Prostate gland (tissue), 2 donors: ENCODE results near the gene NNT. TPM values are rescaled to one million over a fixed set of nuclear protein-coding genes. Genes with fewer than 3 reads are reported as not detected.
"Not testable (repeated sequence)": the region's sequence is repeated elsewhere in the genome, so short reads cannot be mapped to it uniquely, and the experiment has no call there.

Experiments
- DNase-seq: peaks from one replicate; pipeline ENCODE4 v3.0.0-alpha.2; 2019; ENCODE audit warnings: low spot score
- H3K27ac ChIP-seq, 2 donors: fragments of 200-600 bp; sonication (generic); 2 replicates each; pipeline ENCODE4 v1.5.1; 2017 to 2019
- H3K27me3 ChIP-seq: fragments of 200-600 bp; sonication (generic); replicated peaks from 2 replicates; pipeline ENCODE4 v1.5.1; 2019; ENCODE audit not compliant: insufficient read depth
- H3K36me3 ChIP-seq, 2 donors: fragments of 200-600 bp; sonication (generic); 1 replicate in 1 of 2; 2 replicates in 1 of 2; pipeline versions ENCODE4 v1.5.1 to v1.8.1; 2017 to 2019
- H3K4me1 ChIP-seq: fragments of 200-600 bp; sonication (generic); replicated peaks from 2 replicates; pipeline ENCODE4 v1.5.1; 2019
- H3K4me3 ChIP-seq, 2 donors: fragments of 200-600 bp; sonication (generic); 2 replicates each; pipeline ENCODE4 v1.5.1; 2017 to 2019
- H3K9me3 ChIP-seq: fragments of 200-600 bp; sonication (generic); 2 replicates; pipeline ENCODE4 v1.5.1; 2017
- POLR2A ChIP-seq: fragments of 450-650 bp; IDR thresholded peaks from one replicate; pipeline ENCODE4 v1.6.1; 2016; ENCODE audit warnings: antibody characterized with exemption, mild to moderate bottlenecking
- POLR2AphosphoS5 ChIP-seq: sonication (generic); formaldehyde crosslinking; IDR thresholded peaks from one replicate; pipeline ENCODE4 v1.6.1; 2017; ENCODE audit warnings: antibody characterized with exemption
- WGBS: methylation state at CpG from one replicate; pipeline ENCODE4 v1.1.5; 2018; 5-methylcytosine and 5-hydroxymethylcytosine counted together
- intact Hi-C: fragments of 100-400 bp; cut with DNase I; formaldehyde crosslinking; loops from one replicate; pipeline ENCODE4 v1.14.2; 2022
- total RNA-seq, 2 donors: library from RNA; depleted of rRNA; stranded (reverse); fragments of >200 nt; gene quantifications; one replicate each; pipeline ENCODE4 v1.1.0, GENCODE V29; 2016
- TF ChIP-seq, protein P1 (sequence below), 4 experiments: fragments of 200-600 bp in 2 of 4; fragments of 450-650 bp in 2 of 4; sonication (generic) in 2 of 4; IDR thresholded peaks; 1 replicate in 3 of 4; 2 replicates in 1 of 4; pipeline ENCODE4 v1.5.1; 2016 to 2019; ENCODE audit warnings: antibody characterized with exemption in 4 of 4, mild to moderate bottlenecking in 2 of 4, moderate library complexity in 2 of 4

Gene NNT
- total RNA-seq, 2 donors from 2014 or later, result 30.6 to 31.4 TPM

DNA sequence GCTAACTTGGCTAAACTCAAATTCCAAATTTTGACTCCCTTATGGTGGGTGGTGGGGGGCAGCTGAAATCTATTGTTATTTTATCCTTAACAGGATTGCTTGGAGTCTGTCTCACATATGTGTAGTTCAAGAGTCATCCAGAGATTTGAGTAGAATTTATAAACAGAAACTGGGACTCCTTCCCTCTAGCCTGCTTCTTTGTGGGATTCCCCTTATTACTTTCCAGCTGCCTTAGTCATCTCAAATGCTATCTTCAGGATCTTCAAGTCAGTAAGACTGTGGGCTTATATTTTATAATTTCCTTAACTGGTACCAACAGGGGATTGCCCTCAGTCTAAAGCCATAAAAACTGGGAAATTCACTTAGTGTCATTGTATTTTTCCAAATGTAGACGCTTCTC, 55.5 kb downstream of the NNT start:
- WGBS, result 56% methylated on average over 1 of the region's 1 CpG
- no peak overlapping the region for H3K4me3 ChIP-seq
- intact Hi-C loops, result no loop called here
- no peaks in the 10 kb centered on the region for H3K27me3 ChIP-seq
- H3K27ac ChIP-seq, result no peak overlapping the region
- DNase-seq, result no peak
- TF ChIP-seq POLR2AphosphoS5 (no peak), POLR2A (no peak)
- TF ChIP-seq, protein P1, sequence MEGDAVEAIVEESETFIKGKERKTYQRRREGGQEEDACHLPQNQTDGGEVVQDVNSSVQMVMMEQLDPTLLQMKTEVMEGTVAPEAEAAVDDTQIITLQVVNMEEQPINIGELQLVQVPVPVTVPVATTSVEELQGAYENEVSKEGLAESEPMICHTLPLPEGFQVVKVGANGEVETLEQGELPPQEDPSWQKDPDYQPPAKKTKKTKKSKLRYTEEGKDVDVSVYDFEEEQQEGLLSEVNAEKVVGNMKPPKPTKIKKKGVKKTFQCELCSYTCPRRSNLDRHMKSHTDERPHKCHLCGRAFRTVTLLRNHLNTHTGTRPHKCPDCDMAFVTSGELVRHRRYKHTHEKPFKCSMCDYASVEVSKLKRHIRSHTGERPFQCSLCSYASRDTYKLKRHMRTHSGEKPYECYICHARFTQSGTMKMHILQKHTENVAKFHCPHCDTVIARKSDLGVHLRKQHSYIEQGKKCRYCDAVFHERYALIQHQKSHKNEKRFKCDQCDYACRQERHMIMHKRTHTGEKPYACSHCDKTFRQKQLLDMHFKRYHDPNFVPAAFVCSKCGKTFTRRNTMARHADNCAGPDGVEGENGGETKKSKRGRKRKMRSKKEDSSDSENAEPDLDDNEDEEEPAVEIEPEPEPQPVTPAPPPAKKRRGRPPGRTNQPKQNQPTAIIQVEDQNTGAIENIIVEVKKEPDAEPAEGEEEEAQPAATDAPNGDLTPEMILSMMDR (IDR thresholded peaks at IDR 0.05), result no peak
- H3K36me3 ChIP-seq, result no peaks in the 10 kb centered on the region
- H3K4me1 ChIP-seq, result no peaks in the 10 kb centered on the region
- H3K9me3 ChIP-seq, result no peaks in the 10 kb centered on the region

DNA sequence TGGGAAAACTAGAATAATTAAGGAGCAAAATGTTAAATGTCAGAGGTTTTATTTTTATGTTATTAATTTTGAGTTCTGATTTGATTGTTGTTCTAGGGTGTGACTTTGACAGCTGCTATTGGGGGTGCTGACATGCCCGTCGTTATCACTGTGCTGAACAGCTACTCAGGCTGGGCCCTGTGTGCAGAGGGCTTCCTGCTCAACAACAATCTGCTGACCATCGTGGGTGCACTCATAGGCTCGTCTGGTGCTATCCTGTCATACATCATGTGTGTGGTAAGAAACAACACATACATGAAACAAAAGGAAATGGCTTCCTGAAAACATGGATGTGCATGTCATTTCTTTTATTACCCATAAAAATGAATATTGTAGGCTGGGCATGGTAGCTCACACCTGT, 56.1 kb downstream of the NNT start:
- 80% methylated on average over 4 of the region's 4 CpGs for WGBS
- Histone ChIP-seq H3K4me3 (no peak overlapping the region), H3K36me3 (no peaks in the 10 kb centered on the region), H3K27me3 (no peaks in the 10 kb centered on the region), H3K4me1 (peaks cover 4% of the 10 kb centered on the region), H3K27ac (no peak overlapping the region), H3K9me3 (no peaks in the 10 kb centered on the region)
- TF ChIP-seq, protein P1 (IDR thresholded peaks at IDR 0.05), result no peak
- TF ChIP-seq POLR2A, result no peak
- no peak for TF ChIP-seq POLR2AphosphoS5
- no peak for DNase-seq
- intact Hi-C loops, result no loop called here

DNA sequence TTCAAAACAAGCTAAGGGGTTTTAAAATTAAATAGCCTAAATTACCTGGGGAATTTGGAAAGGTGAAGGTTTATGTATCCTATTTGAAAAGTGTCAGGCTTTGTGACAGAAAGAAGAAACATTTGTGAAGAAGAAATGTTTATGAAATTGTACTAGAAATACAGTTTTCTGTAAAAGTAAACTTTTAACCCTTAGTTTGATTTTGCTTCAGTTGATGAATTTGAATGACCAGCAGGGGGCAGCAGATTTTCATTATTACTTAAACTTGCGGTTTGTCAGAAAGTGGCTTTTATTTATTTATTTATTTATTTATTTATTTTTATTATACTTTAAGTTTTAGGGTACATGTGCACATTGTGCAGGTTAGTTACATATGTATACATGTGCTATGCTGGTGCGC, 58.1 kb downstream of the NNT start:
- Histone ChIP-seq H3K36me3 (no peaks in the 10 kb centered on the region), H3K27ac (no peak overlapping the region), H3K9me3 (no peaks in the 10 kb centered on the region), H3K27me3 (no peaks in the 10 kb centered on the region), H3K4me1 (peaks cover 5% of the 10 kb centered on the region), H3K4me3 (no peak overlapping the region)
- intact Hi-C loops, result no loop called here
- TF ChIP-seq POLR2A, result no peak
- TF ChIP-seq, protein P1 (IDR thresholded peaks at IDR 0.05), result peak in 3 of 4 experiments; percentile 43 to 62 (median 50)
- 74% methylated on average over 2 of the region's 2 CpGs for WGBS
- DNase-seq, result peak; percentile 20

DNA sequence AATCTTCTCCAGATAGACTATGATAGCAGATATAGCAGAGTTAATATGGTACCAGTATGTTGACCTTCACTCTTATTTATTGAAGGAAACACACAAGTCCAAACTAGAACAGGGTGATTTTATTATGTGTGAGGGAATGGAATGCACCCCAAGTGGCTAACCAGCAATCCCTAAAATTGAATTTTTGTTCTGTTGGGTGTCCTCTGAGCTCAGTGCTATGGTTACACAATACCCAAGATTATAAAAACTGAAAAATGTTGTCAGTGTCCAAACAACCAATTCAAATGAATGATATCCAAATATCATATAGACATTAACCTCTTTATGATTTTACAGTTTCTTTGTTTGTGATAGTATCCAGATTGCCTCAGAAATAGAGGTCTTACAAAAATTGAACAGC, 60.9 kb downstream of the NNT start:
- H3K9me3 ChIP-seq, result no peaks in the 10 kb centered on the region
- H3K36me3 ChIP-seq, result no peaks in the 10 kb centered on the region
- DNase-seq, result no peak
- intact Hi-C loops, result no loop called here
- TF ChIP-seq POLR2A (no peak), POLR2AphosphoS5 (no peak)
- TF ChIP-seq, protein P1 (IDR thresholded peaks at IDR 0.05), result no peak
- peaks cover 5% of the 10 kb centered on the region for H3K4me1 ChIP-seq
- H3K27ac ChIP-seq, result no peak overlapping the region
- no peak overlapping the region for H3K4me3 ChIP-seq
- H3K27me3 ChIP-seq, result no peaks in the 10 kb centered on the region

DNA sequence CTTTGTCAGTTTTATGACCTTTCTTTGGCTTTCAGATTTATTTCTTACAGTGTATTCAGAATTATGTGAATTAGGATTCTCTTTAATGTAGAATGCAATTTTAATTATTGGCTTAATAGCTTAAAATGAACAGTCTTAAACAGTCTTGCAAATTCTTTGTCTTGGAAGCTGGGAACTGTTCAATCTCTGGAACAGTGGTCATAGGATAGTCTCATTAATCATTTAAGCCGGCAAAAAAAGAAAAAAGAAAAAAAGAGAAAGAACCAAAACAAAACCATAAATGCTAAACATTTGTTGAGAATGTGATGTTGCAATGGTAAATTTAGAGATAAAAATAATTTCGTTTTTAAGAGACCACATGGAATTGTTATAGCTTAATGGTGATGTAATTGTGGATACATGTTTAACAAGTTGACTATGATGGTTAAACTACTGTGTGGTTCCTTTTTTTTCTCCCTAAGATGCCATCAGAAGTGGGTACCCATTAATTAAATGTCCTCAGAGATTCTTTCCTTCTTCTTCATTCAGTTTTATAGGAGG, 61.6 kb downstream of the NNT start:
- no peak overlapping the region for H3K4me3 ChIP-seq
- H3K36me3 ChIP-seq, result no peaks in the 10 kb centered on the region
- no peaks in the 10 kb centered on the region for H3K9me3 ChIP-seq
- intact Hi-C loops, result no loop called here
- H3K27ac ChIP-seq, result no peak overlapping the region
- peaks cover 5% of the 10 kb centered on the region for H3K4me1 ChIP-seq
- WGBS, result 27% methylated on average over 2 of the region's 2 CpGs
- DNase-seq, result no peak
- H3K27me3 ChIP-seq, result no peaks in the 10 kb centered on the region
- TF ChIP-seq POLR2A, result no peak
- no peak for TF ChIP-seq POLR2AphosphoS5
- TF ChIP-seq, protein P1 (IDR thresholded peaks at IDR 0.05), result no peak

DNA sequence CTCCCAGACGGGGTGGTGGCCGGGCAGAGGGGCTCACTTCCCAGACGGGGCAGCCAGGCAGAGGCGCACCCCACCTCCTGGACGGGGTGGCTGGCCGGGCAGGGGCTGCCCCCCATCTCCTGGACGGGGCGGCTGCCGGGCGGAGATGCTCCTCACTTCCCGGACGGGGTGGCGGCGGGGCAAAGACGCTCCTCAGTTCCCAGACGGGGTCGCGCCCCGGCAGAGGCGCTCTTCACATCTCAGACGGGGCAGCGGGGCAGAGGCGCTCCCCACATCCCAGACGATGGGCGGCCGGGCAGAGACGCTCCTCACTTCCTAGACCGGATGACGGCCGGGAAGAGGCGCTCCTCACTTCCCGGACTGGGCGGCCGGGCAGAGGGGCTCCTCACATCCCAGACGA, 62.8 kb downstream of the NNT start:
- H3K4me3 ChIP-seq, H3K9me3 ChIP-seq, intact Hi-C loops, DNase-seq, H3K27me3 ChIP-seq, H3K27ac ChIP-seq, H3K36me3 ChIP-seq, H3K4me1 ChIP-seq: not testable (repeated sequence)
- 94% methylated on average over 27 of the region's 35 CpGs for WGBS

DNA sequence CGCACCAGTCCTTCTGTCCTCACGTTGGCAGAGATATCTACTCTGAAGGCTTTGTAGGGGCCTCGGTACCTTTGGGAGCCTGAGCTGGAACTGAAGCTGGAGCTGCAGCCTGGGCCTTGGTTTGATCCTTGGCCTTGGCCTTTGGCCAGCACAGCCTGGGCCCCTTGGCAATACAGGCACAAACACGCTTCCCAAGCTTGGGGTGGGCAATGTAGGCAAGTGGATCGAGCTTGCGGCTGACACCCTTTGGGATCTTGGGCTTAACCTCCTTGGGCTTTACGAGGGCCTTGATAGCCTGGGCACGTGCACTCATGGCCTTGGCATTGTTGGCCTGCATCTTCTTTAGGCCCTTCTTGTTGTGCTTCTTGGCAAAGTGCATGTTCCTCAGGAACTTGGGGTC, 63.7 kb downstream of the NNT start:
- H3K9me3 ChIP-seq, H3K4me1 ChIP-seq, DNase-seq, H3K36me3 ChIP-seq, intact Hi-C loops, H3K27me3 ChIP-seq, H3K27ac ChIP-seq, H3K4me3 ChIP-seq: not testable (repeated sequence)
- WGBS, result 95% methylated on average over 6 of the region's 8 CpGs

DNA sequence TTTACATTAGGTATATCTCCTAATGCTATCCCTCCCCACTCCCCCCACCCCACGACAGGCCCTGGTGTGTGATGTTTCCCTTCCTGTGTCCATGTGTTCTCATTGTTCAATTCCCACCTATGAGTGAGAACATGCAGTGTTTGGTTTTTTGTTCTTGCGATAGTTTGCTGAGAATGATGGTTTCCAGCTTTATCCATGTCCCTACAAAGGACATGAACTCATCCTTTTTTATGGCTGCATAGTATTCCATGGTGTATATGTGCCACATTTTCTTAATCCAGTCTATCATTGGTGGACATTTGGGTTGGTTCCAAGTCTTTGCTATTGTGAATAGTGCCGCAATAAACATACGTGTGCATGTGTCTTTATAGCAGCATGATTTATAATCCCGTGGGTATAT, 64.4 kb downstream of the NNT start:
- DNase-seq, intact Hi-C loops, H3K9me3 ChIP-seq, H3K36me3 ChIP-seq, H3K4me1 ChIP-seq, H3K4me3 ChIP-seq, H3K27ac ChIP-seq, H3K27me3 ChIP-seq: not testable (repeated sequence)
- 97% methylated on average over 4 of the region's 5 CpGs for WGBS
